RWPE1 (cell line): Measurements from ENCODE around the gene WNT2.
A peak's percentile ranks its signal among the peaks of the same experiment; 100 is the strongest.

ENCODE experiments used
- CTCF ChIA-PET: fragments of 350-600 bp; sonication (Branson Sonifier 250); formaldehyde crosslinking; extraction: SDS; loops from one replicate; lab custom pipeline; 2021; lab: Yijun Ruan, JAX
- POLR2A ChIA-PET: fragments of 400-600 bp; formaldehyde crosslinking; extraction: SDS; loops from one replicate; lab custom pipeline; 2020; ENCODE audit warnings: antibody characterized with exemption; ENCODE audit not compliant: low non-redundant PET; lab: Yijun Ruan, JAX
- DNase-seq: peaks from one replicate; pipeline ENCODE4 v3.0.0; 2012; ENCODE audit warnings: low spot score
- H3K27ac ChIP-seq: fragments of 450-650 bp; 2 replicates; pipeline ENCODE4 v1.5.1; 2017
- CTCF ChIP-seq: fragments of 450-650 bp; conservative IDR thresholded peaks from 2 replicates; pipeline ENCODE4 v1.5.1; 2017; ENCODE audit warnings: low read depth, mild to moderate bottlenecking

The WNT2 gene

GRCh38 chr7:117269417-117269816 lies 53.4 kb downstream of the WNT2 start:
- CTCF ChIA-PET: no interaction called here
- no peak for TF ChIP-seq CTCF
- no peak overlapping the region for H3K27ac ChIP-seq
- POLR2A ChIA-PET: no interaction called here
- DNase-seq: peak; percentile 85

DNA sequence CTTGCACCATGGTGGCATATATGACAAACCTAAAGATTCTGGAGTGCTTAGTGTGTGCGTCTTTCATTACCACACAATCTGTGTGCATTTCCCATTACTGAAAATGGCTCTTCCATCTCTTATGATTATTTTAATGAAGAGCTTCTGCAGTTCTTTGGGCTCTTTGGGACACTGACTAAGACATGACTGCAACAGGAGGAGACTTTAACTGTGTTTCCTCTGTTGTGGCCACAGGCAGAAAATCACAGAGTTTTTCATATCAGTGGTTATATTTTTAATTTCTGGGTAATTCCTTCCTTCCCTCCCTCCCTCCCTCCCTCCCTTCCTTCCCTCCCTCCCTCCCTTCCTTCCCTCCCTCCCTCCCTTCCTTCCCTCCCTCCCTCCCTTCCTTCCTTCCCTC lies 58.1 kb downstream of the WNT2 start:
- CTCF ChIA-PET: no interaction called here

GRCh38 chr7:117262546-117262945 lies 60.3 kb downstream of the WNT2 start:
- ChIA-PET CTCF (interaction anchor here (0.6 kb wide), 1 partner anchor 440 kb away, joined by 5 read pairs; no protein-coding TSS in a partner anchor), POLR2A (no interaction called here)
- H3K27ac ChIP-seq: no peak overlapping the region
- no peak for DNase-seq
- no peak for TF ChIP-seq CTCF

More for the DNA sequence above, 58.1 kb downstream of the WNT2 start:
- no peak overlapping the region for H3K27ac ChIP-seq
- no peak for TF ChIP-seq CTCF
- DNase-seq: no peak
- POLR2A ChIA-PET: no interaction called here

DNA sequence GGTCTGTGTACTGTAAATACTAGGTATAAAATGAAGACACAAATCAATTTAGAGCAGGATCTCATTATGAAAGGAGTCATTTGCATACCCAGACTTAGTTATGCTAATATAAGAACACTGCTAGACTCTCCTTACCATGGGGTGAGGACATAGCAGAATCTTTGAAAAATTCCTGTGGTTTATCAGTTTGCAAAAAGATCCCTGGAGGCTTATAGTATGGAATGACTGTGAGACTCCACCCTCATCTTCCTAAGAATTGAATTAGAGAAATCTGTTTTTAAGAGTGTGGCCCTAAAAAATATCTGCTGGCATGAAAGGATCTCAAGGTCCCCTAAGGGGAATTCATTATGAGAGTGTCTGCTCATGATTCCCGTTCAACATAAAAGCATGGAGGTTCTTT lies 63.2 kb downstream of the WNT2 start:
- H3K27ac ChIP-seq: no peak overlapping the region

GRCh38 chr7:117251687-117252086 lies 71.2 kb downstream of the WNT2 start:
- no peak for DNase-seq
- CTCF ChIA-PET: interaction anchor here (0.6 kb wide), 1 partner anchor 1140 kb away, joined by 3 read pairs; no protein-coding TSS in a partner anchor
- H3K27ac ChIP-seq: no peak overlapping the region
- no peak for TF ChIP-seq CTCF
- POLR2A ChIA-PET: no interaction called here

More for the DNA sequence above, 63.2 kb downstream of the WNT2 start:
- no peak for TF ChIP-seq CTCF
- POLR2A ChIA-PET: no interaction called here
- CTCF ChIA-PET: no interaction called here
- DNase-seq: no peak

DNA sequence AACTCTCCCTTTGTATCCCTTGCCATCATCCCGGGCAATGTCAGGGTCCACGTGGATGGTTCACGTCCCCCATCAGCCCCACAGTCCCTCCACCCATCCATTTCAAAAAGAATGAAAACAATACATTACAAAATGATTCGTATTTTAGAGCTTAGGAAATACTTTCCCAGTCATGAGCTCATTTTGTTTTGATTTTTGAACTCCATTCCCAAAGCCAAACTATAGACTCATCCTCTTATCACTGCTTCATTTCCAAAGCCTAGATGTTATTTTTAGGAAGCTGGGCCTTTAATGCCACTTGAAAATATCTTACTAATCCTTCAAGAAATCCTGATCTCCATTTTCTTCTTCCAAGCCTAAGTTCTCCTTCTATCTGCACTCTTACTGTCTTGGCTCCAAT lies 72.1 kb downstream of the WNT2 start:
- H3K27ac ChIP-seq: no peak overlapping the region
- no peak for TF ChIP-seq CTCF
- ChIA-PET CTCF (no interaction called here), POLR2A (no interaction called here)
- no peak for DNase-seq
